ENCODE measurements around the gene LRTM2.
"Not testable (repeated sequence)": the region's sequence is repeated elsewhere in the genome, so short reads cannot be mapped to it uniquely, and the experiment has no call there.

The LRTM2 gene

DNA sequence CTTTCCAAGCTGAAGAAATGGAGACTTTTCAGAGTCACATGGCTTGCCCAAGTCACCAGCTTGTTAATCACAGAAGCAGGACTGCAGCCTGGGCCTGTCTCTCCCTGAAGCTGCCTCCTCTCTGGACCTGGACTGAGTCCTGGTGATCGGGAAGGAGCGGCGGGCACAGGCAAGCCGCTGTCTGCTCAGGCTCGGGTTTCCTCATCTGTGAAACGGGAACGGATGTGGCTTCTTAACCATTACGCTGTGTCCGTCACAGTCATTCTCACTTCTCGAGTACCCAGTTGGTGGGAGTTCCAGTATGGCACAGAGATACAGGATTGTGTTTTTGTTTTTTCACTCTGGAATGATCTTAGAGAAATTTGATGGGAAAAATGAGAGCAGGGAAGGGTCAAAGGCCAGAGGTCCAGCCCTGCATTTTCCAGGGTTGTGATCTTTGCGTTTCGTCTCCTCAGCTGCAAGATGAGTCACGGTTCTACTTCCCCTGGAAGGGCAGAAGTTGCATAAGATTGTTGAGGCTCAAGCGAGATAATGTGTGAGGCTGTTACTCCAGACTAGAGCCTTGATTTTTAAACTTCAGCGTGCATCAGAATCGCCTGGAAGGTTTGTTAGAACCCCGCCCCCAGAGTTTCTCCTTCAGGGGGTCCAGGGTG, 7.6 kb upstream of the LRTM2 start:
- no peak for DNase-seq

GRCh38 chr12:1814266-1814665, 6.1 kb upstream of the LRTM2 start:
- DNase-seq: no peak

- no peak for DNase-seq
Measured at GRCh38 chr12:1815108-1815507, 5.3 kb upstream of the LRTM2 start.

DNA sequence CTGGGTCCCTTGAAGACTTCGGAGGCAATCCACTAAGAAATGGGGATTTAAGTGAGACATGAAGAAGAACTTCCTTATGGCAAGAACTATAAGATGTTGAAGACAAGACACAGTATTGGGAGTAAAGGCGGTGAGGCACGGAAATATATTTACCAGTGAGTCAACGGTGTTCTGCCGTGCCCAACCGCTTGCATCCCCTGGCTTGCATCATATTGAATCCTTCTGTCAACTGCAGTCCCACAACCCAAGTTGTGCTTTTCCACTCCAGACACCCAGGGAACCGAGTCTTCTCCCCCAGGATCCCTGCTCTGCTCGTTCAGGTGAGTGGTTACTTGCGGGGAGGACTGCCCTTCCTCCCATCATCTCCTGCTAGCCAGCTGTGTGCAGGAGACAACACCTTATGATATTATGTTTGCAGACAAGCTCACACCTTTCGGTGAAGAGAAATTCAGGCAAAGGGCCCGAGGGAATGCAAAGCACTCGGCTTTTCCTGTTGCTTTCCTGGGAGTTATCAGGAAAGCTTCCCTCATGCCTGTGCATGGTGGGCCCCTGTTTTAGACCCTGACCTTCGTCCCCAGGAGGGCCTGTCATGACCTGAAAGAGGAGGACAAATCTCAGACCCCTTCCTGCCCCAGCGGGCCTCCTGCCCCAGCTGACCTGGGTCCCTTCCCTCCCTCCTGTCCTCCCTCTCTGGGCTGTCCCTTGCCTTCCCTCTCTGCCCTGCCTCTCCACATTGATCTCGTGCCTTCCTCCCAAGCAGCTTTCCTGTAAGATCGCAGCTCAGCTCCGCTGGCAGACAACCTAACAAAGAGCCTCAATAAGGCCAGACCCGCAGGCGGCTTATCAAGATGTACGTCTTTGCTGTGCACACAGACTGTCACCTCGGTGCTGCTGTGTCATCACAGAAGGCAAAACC, 4.3 kb upstream of the LRTM2 start:
- DNase-seq: no peak

- DNase-seq: no peak
Measured at GRCh38 chr12:1816730-1817348, 3.5 kb upstream of the LRTM2 start.

DNA sequence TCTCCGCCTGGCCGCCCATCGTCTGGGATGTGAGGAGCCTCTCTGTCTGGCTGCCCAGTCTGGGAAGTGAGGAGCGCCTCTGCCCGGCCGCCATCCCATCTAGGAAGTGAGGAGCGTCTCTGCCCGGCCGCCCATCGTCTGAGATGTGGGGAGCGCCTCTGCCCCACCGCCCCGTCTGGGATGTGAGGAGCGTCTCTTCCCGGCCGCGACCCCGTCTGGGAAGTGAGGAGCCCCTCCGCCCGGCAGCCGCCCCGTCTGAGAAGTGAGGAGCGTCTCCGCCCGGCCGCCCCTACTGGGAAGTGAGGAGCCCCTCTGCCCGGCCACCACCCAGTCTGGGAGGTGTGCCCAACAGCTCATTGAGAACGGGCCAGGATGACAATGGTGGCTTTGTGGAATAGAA, 2.4 kb upstream of the LRTM2 start:
- DNase-seq: not testable (repeated sequence)

- DNase-seq: no peak
Measured at GRCh38 chr12:1819050-1819449, 1.3 kb upstream of the LRTM2 start.

GRCh38 chr12:1819571-1819970, 794 bp upstream of the LRTM2 start:
- no peak for DNase-seq

DNA sequence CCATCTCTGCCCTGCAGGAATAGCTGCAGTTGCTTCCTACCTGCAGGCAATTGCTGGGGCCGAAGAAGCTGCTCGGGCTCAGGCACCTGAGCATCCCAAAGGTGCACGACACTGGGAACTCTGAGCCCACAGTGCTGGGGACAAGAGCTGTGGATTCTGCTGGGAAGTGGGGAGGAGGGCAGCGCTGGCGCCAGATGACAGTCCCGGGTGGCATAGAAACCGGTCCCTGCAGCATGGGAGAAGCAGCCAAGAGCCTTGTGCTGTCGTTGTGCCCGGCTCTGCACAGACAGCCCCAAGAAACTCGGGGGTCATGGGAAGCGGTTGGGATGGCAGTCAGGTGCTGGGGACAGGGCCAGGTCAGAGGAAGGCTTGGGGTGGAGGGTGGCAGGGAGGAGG, 529 bp downstream of the LRTM2 start:
- DNase-seq: no peak

DNA sequence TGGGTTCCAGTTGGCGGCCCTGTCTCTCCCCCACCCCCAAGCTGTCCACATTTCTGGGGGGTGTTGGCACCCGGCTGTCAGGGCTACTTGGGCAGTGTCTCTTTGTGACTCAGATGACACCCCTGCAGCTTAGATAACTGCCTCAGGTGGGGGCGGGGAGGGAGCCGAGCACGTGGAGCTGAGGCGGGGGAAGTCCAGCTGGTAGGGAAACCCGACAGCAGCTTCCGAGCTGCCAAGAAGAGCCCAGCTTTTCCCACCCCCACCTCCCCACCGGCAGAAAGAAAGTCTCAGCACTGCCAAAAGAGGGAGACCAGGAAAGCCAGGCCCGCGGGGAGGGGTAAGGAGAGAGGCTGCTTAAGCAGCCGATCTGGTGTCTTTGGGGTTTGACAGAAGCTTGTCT, 1.4 kb downstream of the LRTM2 start:
- DNase-seq: no peak

DNA sequence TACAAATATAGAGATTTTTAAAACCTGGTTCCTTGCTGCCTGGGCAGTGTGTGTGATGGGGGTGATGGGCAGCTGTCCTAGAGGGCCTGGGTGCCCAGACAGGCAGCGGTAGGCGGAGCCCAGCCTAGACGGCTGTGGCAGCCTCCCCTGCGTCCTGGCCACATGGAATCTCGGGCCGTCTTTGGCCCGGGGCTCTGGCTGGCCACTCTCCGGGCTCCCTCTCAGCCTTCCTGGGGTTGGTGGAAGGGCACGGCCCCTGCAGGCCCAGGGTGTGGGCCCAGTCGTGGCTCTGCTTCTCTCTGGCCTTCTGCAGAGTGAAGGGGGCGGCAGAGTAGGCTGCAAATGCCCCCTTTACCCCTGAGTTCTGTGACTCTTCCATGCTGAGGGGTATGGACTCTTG, 2.3 kb downstream of the LRTM2 start:
- no peak for DNase-seq

- no peak for DNase-seq
Measured at GRCh38 chr12:1823237-1823636, 2.9 kb downstream of the LRTM2 start.

- DNase-seq: no peak
Measured at GRCh38 chr12:1825382-1826102, 5.2 kb downstream of the LRTM2 start.

DNA sequence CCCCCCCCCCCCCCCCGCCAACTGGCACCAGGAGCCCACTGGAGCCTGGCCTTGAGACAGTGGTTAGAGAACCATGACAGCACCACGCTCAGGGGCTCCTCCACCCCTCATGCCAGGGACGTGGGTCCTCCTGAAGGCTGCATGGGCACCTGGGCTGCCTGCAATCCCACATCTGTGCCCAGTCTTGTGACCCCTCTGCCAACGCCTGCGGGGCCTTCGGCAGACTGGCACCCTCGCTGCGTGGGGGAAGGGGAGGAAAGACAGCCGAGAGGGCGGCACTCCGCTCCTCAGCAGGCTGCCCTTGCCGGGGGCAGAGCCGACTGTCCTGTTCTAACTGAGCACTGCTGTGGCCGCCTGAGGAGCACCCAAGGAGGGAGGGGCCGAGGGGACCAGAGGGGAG, 6.0 kb downstream of the LRTM2 start:
- DNase-seq: no peak

DNA sequence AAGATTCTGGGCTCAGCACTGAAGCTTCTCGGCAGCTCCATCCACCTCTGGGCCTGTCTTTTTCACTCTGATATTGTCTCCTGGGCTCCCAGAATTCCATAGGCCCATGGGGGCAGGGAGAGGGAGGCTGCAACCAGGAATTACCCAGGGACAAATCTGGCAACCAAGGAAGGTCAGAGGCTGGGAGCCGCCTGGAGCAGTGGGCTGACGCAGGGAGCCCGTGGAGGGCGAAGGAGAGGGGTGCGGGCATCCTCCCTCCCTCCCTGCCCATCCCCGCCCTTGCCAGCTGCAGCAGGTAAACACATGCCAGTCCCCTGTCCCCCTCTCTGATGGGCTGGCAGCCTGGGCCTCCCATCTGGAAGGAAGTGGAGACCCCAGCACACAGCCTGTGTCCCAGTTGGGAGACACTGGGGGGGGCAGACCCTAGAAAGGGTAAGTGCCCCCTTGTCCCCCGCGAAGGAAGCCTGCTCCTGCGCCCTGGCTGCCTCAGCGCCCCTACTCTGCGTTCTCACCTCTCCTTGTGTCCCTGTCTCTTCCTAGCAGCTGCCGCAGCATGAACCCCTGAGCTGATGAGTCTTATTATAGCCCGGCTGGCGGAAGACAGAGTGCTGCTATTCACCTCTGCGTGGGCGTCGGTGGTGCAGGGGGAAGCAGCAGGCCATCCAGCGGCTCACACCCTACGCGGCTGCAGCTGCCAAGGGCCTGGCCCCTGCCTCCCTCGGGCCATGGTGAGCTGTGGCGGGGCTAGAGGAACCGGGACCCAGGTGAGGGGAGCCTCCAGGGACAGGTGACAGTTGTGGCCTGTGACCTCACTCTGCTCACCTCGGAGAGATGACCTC, 6.7 kb downstream of the LRTM2 start:
- DNase-seq: no peak

GRCh38 chr12:1827826-1828805, 7.8 kb downstream of the LRTM2 start:
- no peak for DNase-seq

DNA sequence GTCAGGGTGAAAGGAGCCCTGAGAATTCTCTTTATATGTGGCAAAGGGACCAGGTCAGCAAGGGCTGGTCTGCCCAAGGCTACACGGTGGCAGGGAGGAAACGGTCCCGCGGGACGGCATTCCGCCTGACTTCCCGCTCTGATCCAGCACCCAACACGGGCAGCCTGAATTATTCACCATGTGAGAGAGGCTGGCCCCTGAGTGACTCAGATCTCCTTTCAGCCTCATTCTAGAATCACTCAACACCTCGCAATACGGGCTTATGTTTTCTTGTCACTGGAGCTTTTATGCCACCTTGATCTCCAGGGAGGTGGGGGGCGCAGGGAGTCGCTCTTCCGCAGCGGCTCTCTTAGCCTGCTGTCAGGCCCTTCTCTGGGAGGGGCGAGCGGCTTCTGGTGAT, 8.5 kb downstream of the LRTM2 start:
- no peak for DNase-seq

DNA sequence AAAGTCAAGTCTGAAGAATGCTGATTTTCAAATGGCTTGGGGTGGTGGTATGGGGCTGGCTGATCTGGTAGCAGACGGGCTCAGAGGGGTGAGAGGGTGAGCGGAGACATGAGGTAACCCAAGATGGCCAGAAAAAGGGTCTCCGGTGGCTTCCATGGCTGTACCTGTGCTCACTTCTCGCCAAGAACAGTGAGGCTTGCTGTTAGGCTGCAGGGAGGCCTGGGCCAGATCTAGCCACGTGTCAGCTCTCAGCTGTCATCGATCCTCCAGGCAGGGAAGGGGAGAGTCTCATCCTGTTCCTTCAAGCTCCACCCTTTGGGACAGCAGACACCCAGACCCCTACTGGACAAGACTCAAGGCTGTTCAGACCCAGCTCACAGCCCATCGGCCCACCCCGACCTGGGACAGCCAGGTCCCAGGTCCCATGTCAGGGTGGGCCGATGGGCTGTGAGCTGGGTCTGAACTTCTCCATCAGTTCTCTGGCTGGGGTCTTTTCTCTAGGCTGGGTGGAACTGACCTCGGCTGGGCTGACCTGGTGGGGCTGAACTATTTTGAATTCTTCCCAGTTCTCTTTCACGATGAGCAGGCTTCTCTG, 9.0 kb downstream of the LRTM2 start:
- no peak for DNase-seq

DNA sequence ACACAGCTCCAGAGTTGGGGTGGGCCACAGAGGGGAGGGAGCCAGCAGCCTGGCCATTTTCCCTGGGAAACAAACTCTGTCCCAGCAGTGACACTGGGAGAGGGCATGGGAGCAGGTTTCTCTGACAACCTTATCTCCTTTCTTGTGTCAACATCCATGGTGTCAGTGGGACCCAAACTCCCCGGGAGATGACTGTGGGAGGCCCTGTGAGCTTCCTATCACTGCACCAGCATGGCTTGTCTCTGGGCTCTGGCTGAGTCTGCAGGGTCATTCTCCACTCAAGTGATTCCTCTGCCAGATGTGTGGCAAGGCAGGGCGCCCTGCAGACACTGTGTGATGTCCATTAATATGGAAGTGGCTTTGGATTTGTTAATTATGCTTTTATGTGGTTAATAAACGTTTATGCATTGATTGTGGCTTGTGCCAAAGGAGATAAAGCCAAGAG, 10.1 kb downstream of the LRTM2 start:
- DNase-seq: no peak

Measured in stimulated activated CD8-positive, alpha-beta memory T cell treated with anti-CD3 and anti-CD28 coated beads, Interleukin-4, amount 100 ng/mL, for 48 hours (primary cell).